Raji (cell line): ENCODE measurements around the gene KLHDC7B.

ENCODE experiments used
- POLR2A ChIP-seq: IDR thresholded peaks from 2 replicates; pipeline ENCODE4 v1.6.1; 2011; ENCODE audit warnings: low read depth, low read length, control low read depth; ENCODE audit not compliant: insufficient read depth

The KLHDC7B gene

GRCh38 chr22:50570861-50571260 is 25.2 kb downstream of the KLHDC7B start:
- no peak for TF ChIP-seq POLR2A

GRCh38 chr22:50571264-50572175 is 25.8 kb downstream of the KLHDC7B start:
- TF ChIP-seq POLR2A: no peak

GRCh38 chr22:50572965-50573364 is 27.3 kb downstream of the KLHDC7B start:
- no peak for TF ChIP-seq POLR2A

GRCh38 chr22:50573491-50574382 is 28.0 kb downstream of the KLHDC7B start:
- TF ChIP-seq POLR2A: no peak

- no peak for TF ChIP-seq POLR2A
These were observed 28.7 kb downstream of the KLHDC7B start for GRCh38 chr22:50574383-50574755.

GRCh38 chr22:50575426-50575941 is 29.8 kb downstream of the KLHDC7B start:
- no peak for TF ChIP-seq POLR2A

- TF ChIP-seq POLR2A: no peak
These were observed 30.4 kb downstream of the KLHDC7B start for GRCh38 chr22:50576070-50576469.

- no peak for TF ChIP-seq POLR2A
These were observed 31.4 kb downstream of the KLHDC7B start for GRCh38 chr22:50576806-50577696.

GRCh38 chr22:50577697-50577986 is 31.9 kb downstream of the KLHDC7B start:
- TF ChIP-seq POLR2A: no peak

GRCh38 chr22:50577987-50578775 is 32.5 kb downstream of the KLHDC7B start, which contains the start of gene CPT1B:
Gene CPT1B (minus strand): TSS chr22:50578427. CDS start chr22:50577915, 512 bp downstream.
- TF ChIP-seq POLR2A: no peak

GRCh38 chr22:50578776-50579310 is 33.1 kb downstream of the KLHDC7B start:
- TF ChIP-seq POLR2A: no peak

GRCh38 chr22:50579752-50580151 is 34.1 kb downstream of the KLHDC7B start:
- TF ChIP-seq POLR2A: no peak

- TF ChIP-seq POLR2A: no peak
These were observed 35.6 kb downstream of the KLHDC7B start for GRCh38 chr22:50581031-50581949.
